Astrocyte (in vitro differentiated cells and primary cell): ENCODE measurements around the gene CFAP65. TPM values are rescaled to one million over a fixed set of nuclear protein-coding genes. Genes with fewer than 3 reads are reported as not detected.

Experiments
- DNase-seq: peaks from one replicate; pipeline ENCODE4 v3.0.0-alpha.2; 2010; ENCODE audit warnings: low read depth
- FAIRE-seq: peaks from 2 replicates; lab custom pipeline; 2011; peaks lifted over from hg19 to GRCh38; lab: Jason Lieb, UNC
- H2AFZ ChIP-seq: 2 replicates; pipeline ENCODE4 v1.6.0; 2012; ENCODE audit warnings: low read depth, low read length, inconsistent platforms
- H3K27ac ChIP-seq: 2 replicates; pipeline ENCODE4 v1.5.1; 2011; ENCODE audit warnings: low read depth, low read length, inconsistent platforms
- H3K27me3 ChIP-seq: 2 replicates; pipeline ENCODE4 v1.6.0; 2011; ENCODE audit warnings: low read length, inconsistent platforms; ENCODE audit not compliant: insufficient read depth
- H3K36me3 ChIP-seq: 2 replicates; pipeline ENCODE4 v1.5.1; 2011; ENCODE audit warnings: low read length, inconsistent platforms; ENCODE audit not compliant: insufficient read depth
- H3K4me1 ChIP-seq: 2 replicates; pipeline ENCODE4 v1.5.1; 2011; ENCODE audit warnings: low read length, inconsistent platforms; ENCODE audit not compliant: insufficient read depth
- H3K4me2 ChIP-seq: 2 replicates; pipeline ENCODE4 v1.6.0; 2012; ENCODE audit warnings: low read length, inconsistent platforms
- H3K4me3 ChIP-seq: 2 replicates; pipeline ENCODE4 v1.5.1; 2011; ENCODE audit warnings: low read depth, mild to moderate bottlenecking, low read length, inconsistent platforms; ENCODE audit not compliant: insufficient read depth
- H3K79me2 ChIP-seq: 2 replicates; pipeline ENCODE4 v1.6.0; 2012; ENCODE audit warnings: mild to moderate bottlenecking, low read length, inconsistent platforms; ENCODE audit not compliant: insufficient read depth
- H3K9ac ChIP-seq: 2 replicates; pipeline ENCODE4 v1.6.0; 2012; ENCODE audit warnings: mild to moderate bottlenecking, low read length, inconsistent platforms
- H3K9me3 ChIP-seq: 2 replicates; pipeline ENCODE4 v1.5.1; 2012; ENCODE audit warnings: low read depth, mild to moderate bottlenecking, low read length, inconsistent platforms; ENCODE audit not compliant: insufficient read depth
- H4K20me1 ChIP-seq: 2 replicates; pipeline ENCODE4 v1.6.0; 2012; ENCODE audit warnings: low read length, inconsistent platforms; ENCODE audit not compliant: insufficient read depth
- H3K27ac Mint-ChIP-seq: one replicate; pipeline ENCODE4 v1.8.0; 2021; ENCODE audit warnings: mild to moderate bottlenecking, mixed read lengths; ENCODE audit not compliant: unreplicated experiment
- H3K27me3 Mint-ChIP-seq: one replicate; pipeline ENCODE4 v1.8.0; 2021; ENCODE audit warnings: low read depth, mixed read lengths; ENCODE audit not compliant: unreplicated experiment
- H3K36me3 Mint-ChIP-seq: one replicate; pipeline ENCODE4 v1.8.0; 2021; ENCODE audit warnings: low read depth, mixed read lengths; ENCODE audit not compliant: unreplicated experiment
- H3K4me1 Mint-ChIP-seq: one replicate; pipeline ENCODE4 v1.8.0; 2021; ENCODE audit warnings: low read depth, mixed read lengths; ENCODE audit not compliant: unreplicated experiment
- H3K4me3 Mint-ChIP-seq: one replicate; pipeline ENCODE4 v1.8.0; 2021; ENCODE audit warnings: mild to moderate bottlenecking, moderate library complexity, mixed read lengths; ENCODE audit not compliant: unreplicated experiment
- H3K9me3 Mint-ChIP-seq: one replicate; pipeline ENCODE4 v1.8.0; 2021; ENCODE audit warnings: mild to moderate bottlenecking, mixed read lengths; ENCODE audit not compliant: unreplicated experiment
- EZH2 ChIP-seq: IDR thresholded peaks from 2 replicates; pipeline ENCODE4 v1.6.1; 2012; ENCODE audit warnings: mild to moderate bottlenecking, low read length, inconsistent platforms; ENCODE audit not compliant: insufficient read depth
- total RNA-seq: library from RNA; stranded (reverse); gene quantifications from 2 replicates; pipeline ENCODE4 v1.2.1, GENCODE V29; 2021
- TF ChIP-seq, protein P1 (sequence below): IDR thresholded peaks from 2 replicates; pipeline ENCODE4 v1.5.1; 2011; ENCODE audit warnings: low read depth, mild to moderate bottlenecking, inconsistent platforms, low read length, moderate library complexity; ENCODE audit not compliant: insufficient read depth

CFAP65 gene
- total RNA-seq, 1 donor from 2014 or later: 0.27 TPM

- TF ChIP-seq, protein P1, sequence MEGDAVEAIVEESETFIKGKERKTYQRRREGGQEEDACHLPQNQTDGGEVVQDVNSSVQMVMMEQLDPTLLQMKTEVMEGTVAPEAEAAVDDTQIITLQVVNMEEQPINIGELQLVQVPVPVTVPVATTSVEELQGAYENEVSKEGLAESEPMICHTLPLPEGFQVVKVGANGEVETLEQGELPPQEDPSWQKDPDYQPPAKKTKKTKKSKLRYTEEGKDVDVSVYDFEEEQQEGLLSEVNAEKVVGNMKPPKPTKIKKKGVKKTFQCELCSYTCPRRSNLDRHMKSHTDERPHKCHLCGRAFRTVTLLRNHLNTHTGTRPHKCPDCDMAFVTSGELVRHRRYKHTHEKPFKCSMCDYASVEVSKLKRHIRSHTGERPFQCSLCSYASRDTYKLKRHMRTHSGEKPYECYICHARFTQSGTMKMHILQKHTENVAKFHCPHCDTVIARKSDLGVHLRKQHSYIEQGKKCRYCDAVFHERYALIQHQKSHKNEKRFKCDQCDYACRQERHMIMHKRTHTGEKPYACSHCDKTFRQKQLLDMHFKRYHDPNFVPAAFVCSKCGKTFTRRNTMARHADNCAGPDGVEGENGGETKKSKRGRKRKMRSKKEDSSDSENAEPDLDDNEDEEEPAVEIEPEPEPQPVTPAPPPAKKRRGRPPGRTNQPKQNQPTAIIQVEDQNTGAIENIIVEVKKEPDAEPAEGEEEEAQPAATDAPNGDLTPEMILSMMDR: no peak
- no peak for TF ChIP-seq EZH2
- Mint-ChIP-seq H3K4me3 (no peak overlapping the region), H3K36me3 (peaks cover 8% of the 10 kb centered on the region), H3K27ac (no peak overlapping the region), H3K27me3 (peaks cover 27% of the 10 kb centered on the region), H3K9me3 (peaks cover 3% of the 10 kb centered on the region), H3K4me1 (peaks cover 8% of the 10 kb centered on the region)
- Histone ChIP-seq H4K20me1 (peaks cover under 1% of the 10 kb centered on the region), H3K79me2 (no peaks in the 10 kb centered on the region), H3K4me1 (no peaks in the 10 kb centered on the region), H3K9ac (no peak overlapping the region), H3K4me2 (no peak overlapping the region), H3K36me3 (no peaks in the 10 kb centered on the region), H3K9me3 (no peaks in the 10 kb centered on the region), H3K4me3 (no peak overlapping the region), H3K27ac (no peak overlapping the region), H3K27me3 (no peaks in the 10 kb centered on the region), H2AFZ (no peak overlapping the region)
- DNase-seq (no peak), FAIRE-seq (no peak)
Measured at GRCh38 chr2:219086196-219086595, 44.9 kb upstream of the CFAP65 start.

DNA sequence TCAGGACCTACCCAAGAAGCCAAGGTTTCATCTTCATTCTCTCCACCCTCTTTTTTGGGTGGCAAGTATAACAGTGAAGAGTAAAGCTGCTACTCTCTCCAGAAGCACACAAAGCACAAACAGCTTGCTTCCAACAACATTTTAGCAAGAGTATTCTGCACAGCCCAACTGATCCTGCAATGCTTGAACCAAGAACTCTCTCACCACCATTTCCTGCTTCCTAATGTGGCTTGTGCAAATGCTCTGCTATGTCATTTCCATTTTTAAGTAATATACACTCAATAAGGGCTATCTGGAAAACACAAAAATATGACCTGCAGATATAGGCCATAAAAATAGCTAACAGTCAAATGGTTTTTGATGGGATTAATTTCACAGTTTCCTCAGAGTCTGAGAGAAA lies 43.5 kb upstream of the CFAP65 start:
- TF ChIP-seq, protein P1: no peak
- no peak for TF ChIP-seq EZH2
- Mint-ChIP-seq H3K36me3 (peaks cover 4% of the 10 kb centered on the region), H3K4me3 (no peak overlapping the region), H3K27me3 (peaks cover 32% of the 10 kb centered on the region), H3K9me3 (peaks cover 3% of the 10 kb centered on the region), H3K4me1 (peaks cover 10% of the 10 kb centered on the region), H3K27ac (no peak overlapping the region)
- Histone ChIP-seq H3K9ac (no peak overlapping the region), H3K36me3 (no peaks in the 10 kb centered on the region), H3K27ac (no peak overlapping the region), H3K9me3 (no peaks in the 10 kb centered on the region), H3K79me2 (no peaks in the 10 kb centered on the region), H4K20me1 (peaks cover 6% of the 10 kb centered on the region), H3K27me3 (no peaks in the 10 kb centered on the region), H3K4me3 (no peak overlapping the region), H2AFZ (no peak overlapping the region), H3K4me2 (no peak overlapping the region), H3K4me1 (no peaks in the 10 kb centered on the region)
- no peak for FAIRE-seq
- no peak for DNase-seq

DNA sequence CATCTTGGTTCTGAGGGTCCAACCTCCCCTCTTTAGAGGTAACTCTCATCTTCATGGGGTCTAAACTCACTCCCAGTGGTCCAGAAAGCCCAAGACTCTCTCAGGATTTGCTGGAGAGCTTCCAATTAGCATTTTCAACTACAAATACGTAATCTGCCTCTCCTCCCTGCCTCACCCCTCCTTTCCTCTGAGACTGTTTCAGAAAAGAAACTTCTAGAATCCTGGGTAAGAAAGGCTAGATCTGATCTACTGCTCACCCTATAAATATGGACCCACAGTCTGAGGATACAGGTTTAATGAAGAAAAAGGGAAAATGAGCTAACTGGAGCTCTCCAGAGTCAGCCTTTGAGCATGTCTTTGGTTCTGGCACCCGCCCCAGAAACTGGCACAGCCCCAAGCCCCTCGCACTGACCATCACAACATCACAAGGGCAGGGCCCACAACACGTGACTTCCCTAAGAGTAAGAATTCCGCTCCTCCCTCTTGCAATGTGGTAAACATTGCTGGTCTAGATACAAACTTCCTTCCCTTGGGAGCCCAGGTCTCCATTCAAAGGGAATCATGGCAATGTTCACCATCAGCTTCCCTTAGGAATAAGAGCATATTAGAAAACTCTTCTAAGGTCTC lies 41.1 kb upstream of the CFAP65 start:
- Mint-ChIP-seq H3K27ac (no peak overlapping the region), H3K27me3 (peaks cover 33% of the 10 kb centered on the region), H3K4me3 (no peak overlapping the region), H3K36me3 (peaks cover 3% of the 10 kb centered on the region), H3K4me1 (peaks cover 17% of the 10 kb centered on the region), H3K9me3 (peaks cover 2% of the 10 kb centered on the region)
- Histone ChIP-seq H3K4me3 (no peak overlapping the region), H3K9ac (no peak overlapping the region), H3K36me3 (no peaks in the 10 kb centered on the region), H3K4me2 (no peak overlapping the region), H3K9me3 (no peaks in the 10 kb centered on the region), H3K79me2 (no peaks in the 10 kb centered on the region), H3K4me1 (peaks cover 8% of the 10 kb centered on the region), H3K27me3 (no peaks in the 10 kb centered on the region), H3K27ac (no peak overlapping the region), H4K20me1 (peaks cover 18% of the 10 kb centered on the region), H2AFZ (no peak overlapping the region)
- TF ChIP-seq EZH2: no peak
- TF ChIP-seq, protein P1: no peak
- no peak for DNase-seq
- no peak for FAIRE-seq
